HG03025 (cell line): Measurements from ENCODE around the gene SLC13A2.

Source experiments
- ATAC-seq: cut with Tn5 transposase; IDR thresholded peaks from one replicate; pipeline ENCODE4 v1.9.1; 2021; ENCODE audit warnings: mild to moderate bottlenecking, moderate library complexity; ENCODE audit not compliant: unreplicated experiment, low FRiP score

SLC13A2 gene

GRCh38 chr17:28470266-28470913, 3.1 kb upstream of the SLC13A2 start:
- no peak for ATAC-seq

- ATAC-seq: no peak
These were observed 2.5 kb upstream of the SLC13A2 start for GRCh38 chr17:28470914-28471366.

- no peak for ATAC-seq
These were observed 1.7 kb upstream of the SLC13A2 start for GRCh38 chr17:28471531-28472342.

GRCh38 chr17:28472871-28473497, 460 bp upstream of the SLC13A2 start:
- ATAC-seq: no peak

GRCh38 chr17:28474111-28474531, 677 bp downstream of the SLC13A2 start:
- ATAC-seq: no peak

GRCh38 chr17:28475151-28475900, 1.9 kb downstream of the SLC13A2 start:
- no peak for ATAC-seq

- ATAC-seq: no peak
These were observed 2.8 kb downstream of the SLC13A2 start for GRCh38 chr17:28476076-28476865.

GRCh38 chr17:28477928-28478327, 4.5 kb downstream of the SLC13A2 start:
- ATAC-seq: no peak

- no peak for ATAC-seq
These were observed 5.5 kb downstream of the SLC13A2 start for GRCh38 chr17:28478712-28479615.

- ATAC-seq: no peak
These were observed 6.8 kb downstream of the SLC13A2 start for GRCh38 chr17:28480278-28480677.

- no peak for ATAC-seq
These were observed 7.5 kb downstream of the SLC13A2 start for GRCh38 chr17:28480799-28481571.

- no peak for ATAC-seq
These were observed 9.2 kb downstream of the SLC13A2 start for GRCh38 chr17:28482551-28483199.

- peak; percentile 75 for ATAC-seq
These were observed 10.9 kb downstream of the SLC13A2 start for GRCh38 chr17:28484296-28484695.

- no peak for ATAC-seq
These were observed 11.6 kb downstream of the SLC13A2 start for GRCh38 chr17:28485049-28485448.

- no peak for ATAC-seq
These were observed 14.6 kb downstream of the SLC13A2 start for GRCh38 chr17:28487881-28488532.

GRCh38 chr17:28488533-28489276, 15.3 kb downstream of the SLC13A2 start:
- no peak for ATAC-seq
